IMR-90 (cell line): ENCODE measurements around the gene EYS.

ENCODE experiments used
- POLR2A ChIP-seq: IDR thresholded peaks from 2 replicates; pipeline ENCODE4 v1.6.1; 2012; ENCODE audit warnings: mild to moderate bottlenecking, low read depth, low read length
- TF ChIP-seq, protein P1 (sequence below): fragments of 150-350 bp; IDR thresholded peaks from 2 replicates; pipeline ENCODE4 v1.6.1; 2016; ENCODE audit warnings: low read depth, mild to moderate bottlenecking, low read length, moderate library complexity, borderline replicate concordance
- TF ChIP-seq, protein P2 (sequence below): conservative IDR thresholded peaks from 2 replicates; pipeline ENCODE4 v1.5.1; 2012; ENCODE audit warnings: mild to moderate bottlenecking, low read depth, low read length, improper control_type of control experiment

- no peak for TF ChIP-seq POLR2A
- TF ChIP-seq, protein P1, sequence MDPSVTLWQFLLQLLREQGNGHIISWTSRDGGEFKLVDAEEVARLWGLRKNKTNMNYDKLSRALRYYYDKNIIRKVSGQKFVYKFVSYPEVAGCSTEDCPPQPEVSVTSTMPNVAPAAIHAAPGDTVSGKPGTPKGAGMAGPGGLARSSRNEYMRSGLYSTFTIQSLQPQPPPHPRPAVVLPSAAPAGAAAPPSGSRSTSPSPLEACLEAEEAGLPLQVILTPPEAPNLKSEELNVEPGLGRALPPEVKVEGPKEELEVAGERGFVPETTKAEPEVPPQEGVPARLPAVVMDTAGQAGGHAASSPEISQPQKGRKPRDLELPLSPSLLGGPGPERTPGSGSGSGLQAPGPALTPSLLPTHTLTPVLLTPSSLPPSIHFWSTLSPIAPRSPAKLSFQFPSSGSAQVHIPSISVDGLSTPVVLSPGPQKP: no peak
- TF ChIP-seq, protein P2, sequence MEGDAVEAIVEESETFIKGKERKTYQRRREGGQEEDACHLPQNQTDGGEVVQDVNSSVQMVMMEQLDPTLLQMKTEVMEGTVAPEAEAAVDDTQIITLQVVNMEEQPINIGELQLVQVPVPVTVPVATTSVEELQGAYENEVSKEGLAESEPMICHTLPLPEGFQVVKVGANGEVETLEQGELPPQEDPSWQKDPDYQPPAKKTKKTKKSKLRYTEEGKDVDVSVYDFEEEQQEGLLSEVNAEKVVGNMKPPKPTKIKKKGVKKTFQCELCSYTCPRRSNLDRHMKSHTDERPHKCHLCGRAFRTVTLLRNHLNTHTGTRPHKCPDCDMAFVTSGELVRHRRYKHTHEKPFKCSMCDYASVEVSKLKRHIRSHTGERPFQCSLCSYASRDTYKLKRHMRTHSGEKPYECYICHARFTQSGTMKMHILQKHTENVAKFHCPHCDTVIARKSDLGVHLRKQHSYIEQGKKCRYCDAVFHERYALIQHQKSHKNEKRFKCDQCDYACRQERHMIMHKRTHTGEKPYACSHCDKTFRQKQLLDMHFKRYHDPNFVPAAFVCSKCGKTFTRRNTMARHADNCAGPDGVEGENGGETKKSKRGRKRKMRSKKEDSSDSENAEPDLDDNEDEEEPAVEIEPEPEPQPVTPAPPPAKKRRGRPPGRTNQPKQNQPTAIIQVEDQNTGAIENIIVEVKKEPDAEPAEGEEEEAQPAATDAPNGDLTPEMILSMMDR: no peak
These were observed 2031.9 kb downstream of the EYS start for GRCh38 chr6:63675138-63675537.
